DMS114 treated with DMSO at 0.1 percent for 48 hours (cell line): Measurements from ENCODE around the gene TSGA10IP.

Source experiments
- DNase-seq: peaks from one replicate; lab custom pipeline; 2025; ENCODE audit not compliant: unreplicated experiment; lab: John Stamatoyannopoulos, UW

TSGA10IP gene

DNA sequence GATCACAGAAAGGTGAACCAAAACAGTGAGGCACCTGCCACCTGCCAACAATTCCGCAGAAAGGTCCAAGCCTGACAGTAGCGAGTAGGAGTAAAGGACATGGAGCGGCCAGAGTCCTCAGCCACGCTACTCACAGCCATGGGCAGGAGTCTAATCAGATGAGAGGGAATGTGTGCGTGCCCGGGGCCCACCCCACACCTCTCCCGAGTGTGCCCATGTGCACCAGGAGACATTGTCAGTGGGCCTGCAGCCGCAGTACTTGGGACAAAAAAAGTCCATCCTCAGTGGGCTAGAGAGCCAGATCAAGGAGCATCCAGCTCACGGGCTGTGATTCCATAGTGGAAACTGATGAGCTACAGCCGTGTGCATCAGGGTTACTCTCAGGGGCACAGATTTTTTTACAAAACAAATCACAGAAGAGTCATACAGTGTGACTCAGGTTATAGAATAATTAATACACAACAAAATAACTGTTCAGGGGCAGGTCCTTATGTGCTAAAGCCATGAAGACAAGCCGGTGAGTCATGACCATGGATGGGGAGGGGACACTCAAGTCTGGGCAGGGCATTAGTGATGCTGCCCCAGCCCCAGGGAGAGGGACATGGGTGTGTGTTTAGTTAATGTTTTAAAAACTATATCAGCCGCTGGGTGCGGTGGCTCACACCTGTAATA lies 28.3 kb downstream of the TSGA10IP start:
- no peak for DNase-seq

DNA sequence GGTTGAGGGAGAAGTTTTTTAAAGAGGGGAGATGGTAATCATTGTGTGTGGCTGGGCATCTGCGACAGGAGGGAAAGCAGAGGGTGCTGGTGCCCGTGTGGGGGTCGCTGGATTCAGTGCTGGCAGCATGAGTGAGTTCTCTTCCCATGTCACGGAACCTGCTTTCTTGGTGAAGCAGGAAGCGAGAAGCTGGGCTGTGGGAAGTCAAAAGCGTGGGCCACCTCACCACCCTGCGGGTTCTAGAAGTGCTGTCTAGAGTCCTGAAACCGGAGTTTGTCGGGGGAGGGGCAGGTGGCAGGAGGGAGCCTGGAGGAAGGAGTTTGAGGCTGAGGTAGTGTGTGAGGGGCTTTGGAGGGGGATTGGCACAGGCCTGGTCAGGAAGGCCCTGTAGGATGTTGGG lies 30.5 kb downstream of the TSGA10IP start:
- no peak for DNase-seq

DNA sequence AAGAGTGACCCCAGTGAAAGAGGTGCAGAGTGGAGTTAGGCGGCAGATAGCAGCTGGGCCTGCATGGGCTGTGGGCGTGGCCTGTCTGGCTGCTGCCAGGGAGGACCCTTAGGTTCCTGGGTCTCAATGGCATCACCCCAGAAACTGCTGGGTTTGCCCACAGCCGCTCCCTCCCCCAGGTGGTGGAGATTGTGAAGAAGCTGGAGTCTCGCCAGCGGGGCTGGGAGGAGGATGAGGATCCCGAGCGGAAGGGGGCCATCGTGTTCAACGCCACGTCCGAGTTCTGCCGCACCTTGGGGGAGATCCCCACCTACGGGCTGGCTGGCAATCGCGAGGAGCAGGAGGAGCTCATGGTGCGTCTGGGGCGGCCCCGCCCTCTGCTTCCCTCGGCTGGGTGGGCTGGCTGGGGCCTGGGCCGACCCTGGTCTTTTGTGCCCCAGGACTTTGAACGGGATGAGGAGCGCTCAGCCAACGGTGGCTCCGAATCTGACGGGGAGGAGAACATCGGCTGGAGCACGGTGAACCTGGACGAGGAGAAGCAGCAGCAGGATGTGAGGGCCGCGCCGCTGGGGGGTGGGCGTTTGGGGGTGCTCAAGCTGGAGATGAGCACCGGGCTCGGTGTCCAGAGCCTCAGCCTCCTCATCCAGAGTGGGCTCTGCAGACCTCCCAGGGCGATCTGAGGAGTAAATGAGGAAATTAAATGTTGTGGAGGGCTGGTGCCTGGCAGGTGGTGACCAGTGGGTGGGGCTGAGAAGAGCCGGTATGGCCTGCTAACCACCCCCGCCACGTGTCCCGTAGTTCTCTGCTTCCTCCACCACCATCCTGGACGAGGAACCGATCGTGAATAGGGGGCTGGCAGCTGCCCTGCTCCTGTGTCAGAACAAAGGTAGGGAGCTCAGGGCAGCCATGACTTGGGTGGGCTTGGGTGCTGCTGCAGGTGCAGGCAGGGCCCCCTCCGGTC lies 31.2 kb downstream of the TSGA10IP start:
- no peak for DNase-seq

DNA sequence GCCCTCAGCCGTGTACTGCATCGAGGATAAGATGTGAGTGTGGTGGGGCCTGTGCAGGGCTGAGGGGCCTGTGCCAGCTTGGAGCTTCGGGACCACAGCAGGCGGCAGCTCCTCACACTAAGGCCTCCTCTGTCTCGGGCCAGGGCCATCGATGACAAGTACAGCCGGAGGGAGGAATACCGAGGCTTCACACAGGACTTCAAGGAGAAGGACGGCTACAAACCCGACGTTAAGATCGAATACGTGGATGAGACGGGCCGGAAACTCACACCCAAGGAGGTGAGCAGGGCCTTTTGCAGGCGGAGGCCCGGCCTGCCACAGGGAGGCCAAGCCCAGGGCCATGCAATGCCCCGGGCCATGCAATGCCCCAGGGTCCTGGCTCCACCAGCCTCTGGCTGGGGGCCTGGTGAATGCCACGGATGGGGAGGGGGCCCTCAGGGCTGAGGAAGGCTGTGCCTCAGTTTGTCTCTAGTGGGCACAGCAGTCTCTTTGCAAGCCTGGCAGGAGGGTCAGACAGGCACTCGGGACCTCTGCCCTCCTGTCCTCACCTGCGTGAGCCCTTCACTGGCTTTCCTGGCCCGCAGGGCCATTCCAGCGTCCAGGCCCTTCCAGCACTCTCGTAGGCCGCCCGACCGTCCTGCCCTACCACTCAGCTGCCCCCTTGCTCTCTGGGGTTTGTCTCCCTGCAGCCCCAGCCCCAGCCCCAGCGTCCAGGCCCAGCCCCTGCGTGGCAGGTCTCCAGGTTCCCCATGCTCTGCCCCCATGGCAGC lies 32.5 kb downstream of the TSGA10IP start:
- no peak for DNase-seq

- no peak for DNase-seq
These were observed 33.3 kb downstream of the TSGA10IP start for GRCh38 chr11:65978391-65979238.

- no peak for DNase-seq
These were observed 34.0 kb downstream of the TSGA10IP start for GRCh38 chr11:65979261-65979759.

DNA sequence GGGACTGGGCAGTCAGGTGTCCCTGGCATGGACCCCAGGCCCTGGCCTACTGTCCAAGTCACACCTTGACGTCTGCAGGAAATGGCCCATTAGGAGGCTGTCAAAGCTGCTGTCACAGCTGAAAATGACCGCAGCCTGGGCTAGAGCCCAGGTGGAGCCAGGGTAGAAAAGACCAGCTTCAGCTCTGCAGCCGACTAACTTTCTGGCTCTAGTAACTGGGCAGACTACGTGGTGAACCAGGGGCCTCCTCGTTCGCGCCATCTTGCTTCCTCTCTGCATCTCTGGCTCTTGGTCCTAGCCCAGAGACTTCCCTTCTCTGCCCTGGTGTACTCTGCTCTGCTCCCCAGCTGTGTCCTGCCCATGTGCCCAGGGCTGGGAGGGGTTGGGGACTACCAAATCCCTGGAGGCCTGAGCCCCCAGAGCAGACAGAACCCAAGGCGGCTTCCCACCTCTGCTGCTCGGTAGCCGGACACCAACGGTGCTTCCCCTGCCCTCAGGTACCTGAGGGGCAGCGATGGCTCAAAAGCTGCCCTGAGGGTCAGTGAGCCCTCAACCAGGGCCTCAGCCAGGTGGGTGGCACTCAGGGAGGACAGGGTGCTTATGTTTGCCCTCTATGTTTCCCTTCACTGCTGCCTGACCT lies 35.9 kb downstream of the TSGA10IP start:
- no peak for DNase-seq

DNA sequence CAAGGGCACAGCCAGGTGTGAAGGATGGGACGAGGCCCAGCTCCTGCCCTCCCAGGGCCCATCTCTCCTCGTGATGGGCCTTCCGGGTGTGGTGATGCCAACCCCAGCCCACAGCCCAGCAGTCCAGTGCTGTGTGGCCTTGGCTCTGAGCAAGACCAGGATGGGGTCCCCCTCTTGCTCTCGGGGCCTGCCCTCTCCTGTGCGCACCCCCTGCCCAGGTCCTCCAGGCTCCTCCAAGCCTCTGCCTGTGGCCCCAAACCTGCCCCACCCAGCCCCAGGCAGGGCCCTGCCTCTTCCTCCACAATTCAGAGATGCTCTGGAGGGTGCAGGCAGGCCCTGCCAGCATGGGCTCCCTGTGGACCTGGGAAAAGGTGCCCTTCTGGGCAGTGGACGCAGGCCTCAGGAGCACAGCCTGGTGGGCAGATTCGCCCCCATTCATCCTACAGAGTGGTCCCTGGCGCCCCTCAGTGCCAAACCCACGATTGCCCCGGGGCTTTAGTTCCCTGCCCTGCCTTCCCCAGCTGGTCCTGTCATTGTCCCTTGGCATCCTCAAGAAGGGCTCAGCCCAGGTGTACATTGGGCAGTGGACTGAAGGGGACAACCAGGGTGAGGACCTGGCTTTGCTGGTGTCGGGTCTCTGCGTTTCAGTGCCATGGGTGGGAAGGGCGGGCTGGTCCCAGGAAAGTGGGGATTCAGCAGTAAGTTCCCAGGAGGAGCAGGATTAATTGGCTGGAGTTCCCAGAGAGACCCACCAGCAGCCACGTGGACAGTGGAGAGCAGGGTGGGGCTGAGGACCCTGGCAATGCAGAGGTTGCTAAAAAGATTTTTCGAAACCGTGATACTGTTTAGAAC lies 36.9 kb downstream of the TSGA10IP start:
- DNase-seq: no peak

- no peak for DNase-seq
These were observed 37.7 kb downstream of the TSGA10IP start for GRCh38 chr11:65982824-65983588.

DNA sequence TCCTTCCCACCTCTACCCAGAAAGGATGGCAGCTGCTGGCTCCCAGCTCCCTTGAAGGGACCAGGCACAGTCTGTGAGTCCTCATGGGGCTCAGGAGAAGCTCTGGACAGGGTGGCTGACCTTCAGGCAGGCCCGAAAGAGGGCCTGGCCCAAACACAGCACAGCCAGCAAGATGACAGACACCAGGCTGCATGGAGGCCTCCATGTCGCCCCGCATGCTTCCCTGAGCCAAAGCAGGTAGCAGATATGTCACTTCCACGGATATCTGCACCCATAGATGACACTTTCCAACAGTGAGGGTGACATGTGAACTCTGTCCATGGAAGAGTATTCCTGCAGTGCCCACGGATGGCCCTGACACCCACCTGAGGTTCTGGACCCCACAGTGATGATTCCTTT lies 38.3 kb downstream of the TSGA10IP start:
- no peak for DNase-seq

DNA sequence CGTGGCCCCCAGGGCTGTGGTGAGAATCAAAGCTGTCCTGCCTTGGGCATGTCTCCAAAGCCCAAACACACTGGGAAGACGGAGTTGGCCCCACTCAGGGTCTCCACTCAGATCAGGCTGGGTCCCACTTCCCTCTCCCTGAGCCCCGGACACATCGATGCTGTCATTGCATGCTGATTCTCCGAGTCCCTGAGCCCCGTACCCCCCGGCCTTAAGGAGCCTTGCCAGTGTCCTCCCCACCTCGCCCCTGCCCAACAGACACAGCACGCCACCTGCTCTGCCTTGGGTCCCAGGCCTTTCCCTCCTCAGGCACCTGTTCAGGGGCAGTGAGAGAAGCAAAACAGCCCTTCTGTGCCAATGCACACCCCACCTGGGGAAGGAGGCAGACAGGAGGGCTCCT lies 42.1 kb downstream of the TSGA10IP start:
- no peak for DNase-seq

GRCh38 chr11:65988791-65989592 lies 43.7 kb downstream of the TSGA10IP start:
- peak; percentile 96 for DNase-seq

DNA sequence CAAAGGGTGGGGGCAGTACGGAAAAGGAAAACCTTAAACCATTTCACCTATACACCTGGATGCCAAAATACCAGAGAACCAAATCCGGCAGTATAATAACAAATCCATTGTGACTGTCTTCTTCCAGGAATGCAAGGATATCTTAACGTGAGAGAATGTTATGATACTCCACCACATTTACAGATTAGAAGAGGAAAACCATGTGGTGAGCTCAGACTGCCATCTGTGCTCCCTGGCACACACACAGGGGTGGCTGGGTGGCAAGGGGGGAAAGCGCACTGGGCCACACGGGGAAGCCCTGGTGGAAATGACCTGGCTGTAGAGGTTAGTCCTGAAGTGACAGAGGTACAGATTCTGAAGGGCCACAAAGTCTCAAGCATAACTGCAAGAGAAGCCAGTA lies 46.8 kb downstream of the TSGA10IP start:
- DNase-seq: no peak

GRCh38 chr11:65997286-65997685 lies 52.0 kb downstream of the TSGA10IP start:
- no peak for DNase-seq

- peak; percentile 97 for DNase-seq
These were observed 56.8 kb downstream of the TSGA10IP start, which contains the start of the genes BANF1 and EIF1AD for GRCh38 chr11:66001942-66002647. Gene BANF1 (plus strand): TSS chr11:66002503. CDS start chr11:66003251, 748 bp downstream. Gene EIF1AD (minus strand): TSS chr11:66002157. CDS start chr11:66000389, 1,768 bp downstream.

GRCh38 chr11:66002648-66003225 lies 57.5 kb downstream of the TSGA10IP start:
- DNase-seq: no peak
